Measurements from ENCODE around the gene HOXB4.

HOXB4 gene

DNA sequence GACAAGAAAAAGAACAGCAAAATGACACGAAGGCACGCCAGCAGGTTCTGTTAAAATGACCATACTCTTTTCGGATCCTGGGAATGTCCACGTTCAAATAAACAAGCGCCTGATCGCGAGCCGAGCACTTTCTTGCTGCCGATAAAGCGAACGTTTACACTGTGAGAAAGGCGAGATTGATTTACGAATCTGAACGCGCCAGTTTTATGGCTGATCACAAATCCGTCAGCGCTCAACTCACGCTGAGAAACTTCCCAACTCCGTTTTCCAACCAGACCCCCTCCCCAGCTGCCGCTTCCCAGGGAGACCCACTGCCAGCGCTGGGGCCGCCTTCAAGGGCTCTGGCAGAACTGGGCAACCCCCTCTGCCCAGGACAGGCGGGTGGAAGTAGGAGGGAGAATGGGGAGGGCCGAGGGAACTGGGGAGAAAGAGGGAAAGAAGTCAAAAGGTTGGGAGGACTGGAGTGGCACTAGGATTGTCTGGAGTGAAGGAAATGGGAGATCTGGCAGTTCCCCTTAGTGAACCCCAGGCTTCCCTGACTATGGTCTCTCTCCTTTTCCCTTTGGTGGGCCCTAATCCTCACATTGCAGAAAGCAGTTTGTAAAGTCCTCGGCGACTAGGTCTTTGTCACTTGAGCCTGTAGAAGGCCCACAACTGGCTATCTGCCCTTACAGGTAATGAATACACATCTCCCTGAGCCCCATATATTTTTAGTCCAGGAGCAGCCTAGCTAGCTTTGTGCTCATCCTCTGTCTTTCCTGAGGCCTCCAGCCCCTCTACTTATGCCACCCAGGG, 6.9 kb downstream of the HOXB4 start:
- TF ChIP-seq, protein P1, sequence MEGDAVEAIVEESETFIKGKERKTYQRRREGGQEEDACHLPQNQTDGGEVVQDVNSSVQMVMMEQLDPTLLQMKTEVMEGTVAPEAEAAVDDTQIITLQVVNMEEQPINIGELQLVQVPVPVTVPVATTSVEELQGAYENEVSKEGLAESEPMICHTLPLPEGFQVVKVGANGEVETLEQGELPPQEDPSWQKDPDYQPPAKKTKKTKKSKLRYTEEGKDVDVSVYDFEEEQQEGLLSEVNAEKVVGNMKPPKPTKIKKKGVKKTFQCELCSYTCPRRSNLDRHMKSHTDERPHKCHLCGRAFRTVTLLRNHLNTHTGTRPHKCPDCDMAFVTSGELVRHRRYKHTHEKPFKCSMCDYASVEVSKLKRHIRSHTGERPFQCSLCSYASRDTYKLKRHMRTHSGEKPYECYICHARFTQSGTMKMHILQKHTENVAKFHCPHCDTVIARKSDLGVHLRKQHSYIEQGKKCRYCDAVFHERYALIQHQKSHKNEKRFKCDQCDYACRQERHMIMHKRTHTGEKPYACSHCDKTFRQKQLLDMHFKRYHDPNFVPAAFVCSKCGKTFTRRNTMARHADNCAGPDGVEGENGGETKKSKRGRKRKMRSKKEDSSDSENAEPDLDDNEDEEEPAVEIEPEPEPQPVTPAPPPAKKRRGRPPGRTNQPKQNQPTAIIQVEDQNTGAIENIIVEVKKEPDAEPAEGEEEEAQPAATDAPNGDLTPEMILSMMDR (IDR thresholded peaks at IDR 0.05; ENCODE audit: low read depth, low read length) = no peak
- no peak for DNase-seq (ENCODE audit: extremely low read depth, low read depth)

DNA sequence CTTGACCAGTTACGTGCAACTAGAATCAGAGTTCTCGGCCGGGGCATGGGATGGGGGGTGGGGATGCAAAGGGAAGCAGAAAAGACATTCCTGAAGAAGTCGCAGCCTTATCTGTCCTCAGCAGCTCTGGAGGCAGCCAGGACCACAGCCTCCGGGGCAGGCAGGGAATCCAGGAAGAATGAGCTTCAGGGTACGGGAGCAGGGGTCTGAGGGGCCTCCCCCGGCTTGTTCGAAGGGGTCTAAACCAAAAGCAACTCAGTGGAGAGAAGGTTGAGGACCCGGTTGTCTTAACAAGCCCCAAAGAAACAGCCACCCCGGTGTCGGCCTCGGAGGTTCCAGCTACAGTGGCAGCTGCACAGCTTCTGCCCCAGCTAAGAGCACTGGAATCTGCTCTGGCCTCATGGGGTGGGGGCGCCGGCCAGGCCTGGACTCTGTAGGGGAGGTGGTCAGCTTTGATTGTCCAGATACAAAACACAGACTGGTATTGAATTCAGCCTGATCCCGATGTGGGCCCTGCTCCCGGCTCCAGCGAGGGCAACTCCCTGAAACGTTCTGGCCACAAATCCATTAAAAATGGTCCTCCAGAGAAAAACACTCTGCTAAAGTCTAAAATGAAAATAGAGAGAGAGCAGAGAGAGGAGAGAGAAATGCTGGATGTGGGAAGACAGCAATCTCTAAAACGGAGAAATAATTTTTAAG, 7.7 kb downstream of the HOXB4 start:
- no peak for DNase-seq (ENCODE audit: extremely low read depth, low read depth)
- TF ChIP-seq, protein P1 (IDR thresholded peaks at IDR 0.05; ENCODE audit: low read depth, low read length) = no peak

DNA sequence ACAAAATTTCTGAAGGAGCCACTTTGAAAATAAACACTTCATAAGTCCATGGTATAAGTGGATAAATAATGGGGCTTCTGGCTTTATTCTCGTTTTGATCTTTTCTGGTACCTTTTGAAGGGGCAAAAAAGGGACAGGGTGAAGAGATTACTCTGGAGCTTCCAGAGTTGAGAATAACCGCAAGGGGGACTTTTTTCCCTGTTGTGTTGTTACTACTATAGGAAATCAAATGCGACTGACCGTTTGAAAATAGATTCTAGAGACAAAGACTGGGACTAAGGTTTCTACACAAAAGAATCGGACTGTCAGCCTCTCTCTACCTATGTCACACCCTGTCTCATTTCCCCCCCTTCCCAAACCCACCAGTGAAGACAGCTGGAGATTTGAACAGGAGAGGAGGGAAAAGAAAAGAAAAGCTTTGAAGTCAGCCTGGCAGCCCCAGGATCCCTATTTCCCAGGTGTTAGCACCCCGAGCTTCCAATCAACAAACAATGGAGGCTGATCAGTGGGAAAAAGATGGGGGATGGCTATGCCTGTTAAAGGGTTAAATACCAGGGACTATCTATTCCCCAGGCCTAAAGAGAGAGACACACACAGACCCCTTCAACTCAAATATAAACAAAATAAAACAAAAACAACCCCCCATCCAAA, 8.4 kb downstream of the HOXB4 start:
- TF ChIP-seq, protein P1 (IDR thresholded peaks at IDR 0.05; ENCODE audit: low read depth, low read length) = no peak
- DNase-seq (ENCODE audit: extremely low read depth, low read depth) = no peak

DNA sequence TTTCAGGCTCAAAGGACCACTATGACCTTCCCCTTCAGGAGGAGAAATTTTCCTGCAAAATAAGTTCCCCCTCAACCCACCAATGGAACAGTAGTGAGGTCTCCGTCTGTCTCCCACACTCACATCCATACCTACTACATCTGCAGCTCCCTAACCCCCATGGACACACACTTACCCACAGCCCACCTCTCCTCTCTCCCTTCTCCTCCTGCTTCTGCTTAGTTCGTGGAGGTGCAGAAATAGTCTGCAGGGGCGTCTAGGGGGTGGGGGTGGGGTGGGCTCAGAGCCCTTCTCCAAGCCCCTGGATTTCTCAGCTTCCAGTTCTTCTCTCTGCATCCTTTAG, 8.9 kb downstream of the HOXB4 start:
- TF ChIP-seq, protein P1 (IDR thresholded peaks at IDR 0.05; ENCODE audit: low read depth, low read length) = no peak
- DNase-seq (ENCODE audit: extremely low read depth, low read depth) = no peak

DNA sequence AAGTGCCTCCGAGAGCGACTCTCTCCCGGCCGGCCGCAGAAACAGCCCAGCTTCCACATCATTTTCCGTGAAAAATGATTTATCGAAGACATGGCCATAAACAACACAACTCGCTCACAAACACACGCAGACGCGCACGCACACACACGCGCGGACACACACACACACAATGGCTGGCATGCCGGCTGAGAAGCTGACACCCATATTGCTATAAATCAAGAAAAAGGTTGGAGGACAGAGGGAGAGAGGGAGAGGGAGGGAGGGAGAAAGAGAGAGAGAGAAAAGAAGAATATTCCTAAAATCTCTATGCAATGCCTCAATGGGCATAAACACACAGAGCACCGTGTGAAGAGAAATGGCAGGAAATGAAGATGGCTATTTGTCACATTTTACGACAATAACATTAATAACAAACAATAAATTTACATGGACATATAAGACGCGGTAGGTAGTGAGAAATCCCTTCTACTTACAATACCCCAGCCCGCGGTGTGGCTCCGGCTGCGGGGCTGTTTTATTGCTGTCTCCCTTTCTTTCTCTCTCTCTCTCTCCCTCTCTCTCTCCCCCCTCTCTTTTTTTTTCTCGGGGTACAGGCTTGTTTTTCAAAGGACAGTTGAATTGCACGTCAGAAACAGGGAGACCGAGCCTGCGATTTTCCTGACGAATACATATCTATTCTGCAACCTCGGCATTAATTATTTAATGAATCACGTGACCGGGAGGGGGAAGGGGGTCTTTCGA, 9.5 kb downstream of the HOXB4 start:
- TF ChIP-seq, protein P1 (IDR thresholded peaks at IDR 0.05; ENCODE audit: low read depth, low read length) = no peak
- DNase-seq (ENCODE audit: extremely low read depth, low read depth) = no peak

DNA sequence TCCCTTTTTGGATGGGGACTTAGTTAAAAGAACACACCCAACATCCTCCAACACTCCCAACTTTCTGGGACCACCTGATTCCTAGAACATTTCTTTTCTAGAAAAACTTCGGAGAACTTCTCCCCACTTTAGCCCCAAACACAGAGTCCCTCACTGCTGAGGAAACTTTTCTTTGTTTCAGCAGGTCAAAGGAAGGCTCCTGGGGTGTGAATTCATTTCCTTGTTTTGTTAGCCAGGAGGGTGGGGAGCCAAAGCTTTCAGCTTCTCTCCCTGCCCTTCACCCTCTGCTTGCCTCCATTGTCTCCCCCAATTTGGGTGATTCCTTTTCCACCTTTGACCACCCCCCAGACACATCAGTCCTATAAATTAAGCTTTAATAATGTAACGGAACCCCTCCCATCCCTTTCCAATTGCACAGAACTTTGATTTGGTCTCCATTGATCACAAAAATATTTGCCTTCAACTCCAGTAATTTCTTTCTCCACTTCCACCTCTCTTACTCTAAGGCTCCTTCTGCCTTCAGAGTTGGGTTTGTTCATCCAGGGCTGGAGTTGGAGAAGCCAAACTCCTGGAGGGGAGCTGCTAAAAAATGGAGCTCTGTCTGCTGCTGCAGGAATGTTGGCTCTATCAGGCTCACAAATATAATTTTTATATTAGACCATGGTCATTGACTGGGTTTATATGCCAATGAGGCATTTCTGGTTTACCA, 10.3 kb downstream of the HOXB4 start:
- no peak for DNase-seq (ENCODE audit: extremely low read depth, low read depth)
- TF ChIP-seq, protein P1 (IDR thresholded peaks at IDR 0.05; ENCODE audit: low read depth, low read length) = no peak
